Measurements from ENCODE around the gene SFRP2. TPM values are rescaled to one million over a fixed set of nuclear protein-coding genes. Genes with fewer than 3 reads are reported as not detected.

The SFRP2 gene
- total RNA-seq, 2 donors from 2014 or later = 11.9 to 12.5 TPM

GRCh38 chr4:153809916-153810810 lies 21.3 kb upstream of the SFRP2 start:
- WGBS, 2 donors = 75 to 82% methylated on average over 9 of the region's 9 CpGs

GRCh38 chr4:153809307-153809706 lies 20.4 kb upstream of the SFRP2 start:
- Histone ChIP-seq H3K4me3 (no peak overlapping the region), H3K9me3 (no peaks in the 10 kb centered on the region), H3K4me1 (no peaks in the 10 kb centered on the region), H3K36me3 (replicated peaks in 1 of 2; ENCODE audit: insufficient read depth in 1 of 2, low read depth in 2 of 2) (no peaks in the 10 kb centered on the region), H3K27me3 (no peaks in the 10 kb centered on the region), H3K27ac (no peak overlapping the region)
- intact Hi-C loops (cut with DNase I) = no loop called here
- TF ChIP-seq POLR2A (IDR thresholded peaks at IDR 0.05) = no peak
- no peak for TF ChIP-seq CTCF (IDR thresholded peaks at IDR 0.05)
- no peak for ATAC-seq
- DNase-seq = no peak

More at GRCh38 chr4:153809916-153810810, 21.3 kb upstream of the SFRP2 start:
- H3K27me3 ChIP-seq = no peaks in the 10 kb centered on the region
- H3K9me3 ChIP-seq = no peaks in the 10 kb centered on the region
- DNase-seq = no peak
- TF ChIP-seq CTCF (IDR thresholded peaks at IDR 0.05) (no peak), POLR2A (IDR thresholded peaks at IDR 0.05) (no peak)
- intact Hi-C loops (cut with DNase I) = no loop called here
- no peak overlapping the region for H3K27ac ChIP-seq
- no peaks in the 10 kb centered on the region for H3K4me1 ChIP-seq
- H3K4me3 ChIP-seq = no peak overlapping the region
- H3K36me3 ChIP-seq (replicated peaks in 1 of 2; ENCODE audit: insufficient read depth in 1 of 2, low read depth in 2 of 2) = no peaks in the 10 kb centered on the region
- no peak for ATAC-seq

- no peaks in the 10 kb centered on the region for H3K9me3 ChIP-seq
- no peak for ATAC-seq
- 26 to 47% methylated on average over 1 of the region's 1 CpG for WGBS, 2 donors
Observed at GRCh38 chr4:153808175-153808574, 19.3 kb upstream of the SFRP2 start.

GRCh38 chr4:153806073-153806472 lies 17.2 kb upstream of the SFRP2 start:
- ATAC-seq (no peak), DNase-seq (no peak)
- 89 to 90% methylated on average over 23 to 30 of the region's 30 CpGs for WGBS, 2 donors

More at GRCh38 chr4:153808175-153808574, 19.3 kb upstream of the SFRP2 start:
- no peak overlapping the region for H3K4me3 ChIP-seq
- no peaks in the 10 kb centered on the region for H3K36me3 ChIP-seq (replicated peaks in 1 of 2; ENCODE audit: insufficient read depth in 1 of 2, low read depth in 2 of 2)
- intact Hi-C loops (cut with DNase I) = no loop called here
- no peaks in the 10 kb centered on the region for H3K4me1 ChIP-seq
- DNase-seq = no peak
- no peaks in the 10 kb centered on the region for H3K27me3 ChIP-seq
- TF ChIP-seq POLR2A (IDR thresholded peaks at IDR 0.05) (no peak), CTCF (IDR thresholded peaks at IDR 0.05) (no peak)
- no peak overlapping the region for H3K27ac ChIP-seq

More at GRCh38 chr4:153806073-153806472, 17.2 kb upstream of the SFRP2 start:
- Histone ChIP-seq H3K36me3 (replicated peaks in 1 of 2; ENCODE audit: insufficient read depth in 1 of 2, low read depth in 2 of 2) (no peaks in the 10 kb centered on the region), H3K9me3 (no peaks in the 10 kb centered on the region), H3K4me1 (no peaks in the 10 kb centered on the region), H3K4me3 (no peak overlapping the region), H3K27ac (no peak overlapping the region), H3K27me3 (no peaks in the 10 kb centered on the region)
- intact Hi-C loops (cut with DNase I) = no loop called here
- TF ChIP-seq CTCF (IDR thresholded peaks at IDR 0.05) (no peak), POLR2A (IDR thresholded peaks at IDR 0.05) (no peak)

Measured in body of pancreas (tissue), 4 donors.